Thoracic aorta (tissue), 2 donors: ENCODE measurements around the gene LYG1. TPM values are rescaled to one million over a fixed set of nuclear protein-coding genes. Genes with fewer than 3 reads are reported as not detected.

Experiments used
- ATAC-seq: fragments of 150-250 bp; one replicate; pipeline ENCODE4 v1.8.0; 2017; ENCODE audit warnings: low read depth; ENCODE audit not compliant: insufficient number of reproducible peaks, low FRiP score
- DNase-seq: peaks from one replicate; pipeline ENCODE4 v3.0.0-alpha.2; 2020; ENCODE audit warnings: low spot score
- H3K27ac ChIP-seq, 2 donors: fragments of 200-600 bp; sonication (generic); 1 replicate in 1 of 2; 2 replicates in 1 of 2; pipeline ENCODE4 v1.5.1; 2016; ENCODE audit warnings: mild to moderate bottlenecking in 2 of 2, moderate library complexity in 2 of 2
- H3K27me3 ChIP-seq: fragments of 200-600 bp; sonication (generic); replicated peaks from 2 replicates; pipeline ENCODE4 v1.6.0; 2016; ENCODE audit warnings: mild to moderate bottlenecking; ENCODE audit not compliant: insufficient read depth
- H3K36me3 ChIP-seq: fragments of 200-600 bp; sonication (generic); one replicate; pipeline ENCODE4 v1.5.1; 2016
- H3K4me1 ChIP-seq, 2 donors: fragments of 200-600 bp; sonication (generic); 1 replicate in 1 of 2; 2 replicates in 1 of 2; pipeline versions ENCODE4 v1.5.1 to v1.6.0; 2016; ENCODE audit warnings: low read depth in 2 of 2, mild to moderate bottlenecking in 1 of 2; ENCODE audit not compliant: control insufficient read depth in 1 of 2
- H3K4me3 ChIP-seq: fragments of 200-600 bp; sonication (generic); 2 replicates; pipeline ENCODE4 v1.5.1; 2016; ENCODE audit warnings: mild to moderate bottlenecking
- H3K9me3 ChIP-seq: fragments of 200-600 bp; sonication (generic); 2 replicates; pipeline ENCODE4 v1.5.1; 2016
- CTCF ChIP-seq: fragments of 200-600 bp; sonication (generic); IDR thresholded peaks from one replicate; pipeline ENCODE4 v1.5.1; 2019; ENCODE audit warnings: antibody characterized with exemption
- total RNA-seq, 2 donors: library from RNA; depleted of rRNA; stranded (reverse); fragments of >200 nt; gene quantifications; one replicate each; pipeline versions ENCODE4 v1.1.0 to v1.2.3, GENCODE V29; 2016

The LYG1 gene
- total RNA-seq, 2 donors from 2014 or later, result 5.8 TPM; not detected in 1

DNA sequence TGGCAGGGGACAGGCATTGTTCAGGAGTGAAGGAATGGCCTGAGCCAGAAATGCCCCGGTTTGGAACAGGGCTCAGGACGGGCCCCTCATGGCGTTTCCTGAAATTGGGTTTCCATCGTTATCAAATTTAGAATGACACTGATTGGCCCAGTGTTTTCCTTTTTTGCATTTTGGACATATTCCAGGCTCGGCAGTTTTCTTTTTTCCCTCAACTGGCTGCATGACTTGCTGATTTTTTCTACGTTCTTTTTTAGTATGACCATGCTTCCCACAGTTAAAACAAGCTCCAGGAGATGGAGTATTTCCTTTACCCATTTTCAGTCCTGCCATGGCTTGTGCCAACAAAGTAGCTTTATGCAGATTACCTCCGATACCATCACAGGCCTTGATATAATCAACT, 25.1 kb downstream of the LYG1 start:
- DNase-seq, result no peak

GRCh38 chr2:99261242-99261641, 39.8 kb downstream of the LYG1 start:
- ATAC-seq (no peak), DNase-seq (no peak)
- H3K9me3 ChIP-seq, result no peaks in the 10 kb centered on the region
- H3K27ac ChIP-seq, result no peak overlapping the region
- H3K36me3 ChIP-seq, result no peaks in the 10 kb centered on the region
- no peaks in the 10 kb centered on the region for H3K4me1 ChIP-seq
- no peak overlapping the region for H3K4me3 ChIP-seq
- no peak for TF ChIP-seq CTCF
- no peaks in the 10 kb centered on the region for H3K27me3 ChIP-seq

More for the DNA sequence above, 25.1 kb downstream of the LYG1 start:
- peaks cover 3% of the 10 kb centered on the region for H3K9me3 ChIP-seq
- no peaks in the 10 kb centered on the region for H3K36me3 ChIP-seq
- TF ChIP-seq CTCF, result no peak
- no peak overlapping the region for H3K4me3 ChIP-seq
- H3K27me3 ChIP-seq, result no peaks in the 10 kb centered on the region
- no peaks in the 10 kb centered on the region for H3K4me1 ChIP-seq
- H3K27ac ChIP-seq, result no peak overlapping the region
- no peak for ATAC-seq

GRCh38 chr2:99260184-99260583, 40.8 kb downstream of the LYG1 start:
- Histone ChIP-seq H3K36me3 (no peaks in the 10 kb centered on the region), H3K9me3 (no peaks in the 10 kb centered on the region), H3K4me1 (no peaks in the 10 kb centered on the region), H3K4me3 (no peak overlapping the region), H3K27me3 (no peaks in the 10 kb centered on the region), H3K27ac (no peak overlapping the region)
- TF ChIP-seq CTCF, result no peak
- ATAC-seq, result no peak
- no peak for DNase-seq

GRCh38 chr2:99259465-99259864, 41.5 kb downstream of the LYG1 start:
- no peak for TF ChIP-seq CTCF

GRCh38 chr2:99256677-99257076, 44.3 kb downstream of the LYG1 start:
- Histone ChIP-seq H3K4me3 (no peak overlapping the region), H3K36me3 (no peaks in the 10 kb centered on the region), H3K4me1 (no peaks in the 10 kb centered on the region), H3K27ac (no peak overlapping the region), H3K9me3 (no peaks in the 10 kb centered on the region), H3K27me3 (no peaks in the 10 kb centered on the region)
- DNase-seq (no peak), ATAC-seq (no peak)
- TF ChIP-seq CTCF, result no peak

More at GRCh38 chr2:99259465-99259864, 41.5 kb downstream of the LYG1 start:
- Histone ChIP-seq H3K4me1 (no peaks in the 10 kb centered on the region), H3K4me3 (no peak overlapping the region), H3K36me3 (no peaks in the 10 kb centered on the region), H3K27me3 (no peaks in the 10 kb centered on the region), H3K9me3 (no peaks in the 10 kb centered on the region), H3K27ac (no peak overlapping the region)
- ATAC-seq, result no peak
- DNase-seq, result no peak
